Suprapubic skin (tissue), 4 donors: Measurements from ENCODE around the gene MBD6.
"Not testable (repeated sequence)": the region's sequence is repeated elsewhere in the genome, so short reads cannot be mapped to it uniquely, and the experiment has no call there.

Source experiments
- EP300 ChIP-seq: sonication (generic); formaldehyde crosslinking; IDR thresholded peaks from one replicate; pipeline ENCODE4 v1.6.1; 2017; ENCODE audit warnings: antibody characterized with exemption
- POLR2A ChIP-seq, 2 donors: fragments of 450-650 bp; IDR thresholded peaks; one replicate each; pipeline ENCODE4 v1.6.1; 2017; ENCODE audit warnings: antibody characterized with exemption in 2 of 2, mild to moderate bottlenecking in 2 of 2, moderate library complexity in 2 of 2
- POLR2AphosphoS5 ChIP-seq, 3 donors: sonication (generic); formaldehyde crosslinking; IDR thresholded peaks; one replicate each; pipeline ENCODE4 v1.6.1; 2017; ENCODE audit warnings: antibody characterized with exemption in 3 of 3
- TF ChIP-seq, protein P1 (sequence below), 2 donors: fragments of 200-600 bp in 1 of 2; fragments of 450-650 bp in 1 of 2; sonication (generic) in 1 of 2; IDR thresholded peaks; one replicate each; pipeline ENCODE4 v1.5.1; 2016 to 2019; ENCODE audit warnings: antibody characterized with exemption in 2 of 2, mild to moderate bottlenecking in 1 of 2, moderate library complexity in 1 of 2

DNA sequence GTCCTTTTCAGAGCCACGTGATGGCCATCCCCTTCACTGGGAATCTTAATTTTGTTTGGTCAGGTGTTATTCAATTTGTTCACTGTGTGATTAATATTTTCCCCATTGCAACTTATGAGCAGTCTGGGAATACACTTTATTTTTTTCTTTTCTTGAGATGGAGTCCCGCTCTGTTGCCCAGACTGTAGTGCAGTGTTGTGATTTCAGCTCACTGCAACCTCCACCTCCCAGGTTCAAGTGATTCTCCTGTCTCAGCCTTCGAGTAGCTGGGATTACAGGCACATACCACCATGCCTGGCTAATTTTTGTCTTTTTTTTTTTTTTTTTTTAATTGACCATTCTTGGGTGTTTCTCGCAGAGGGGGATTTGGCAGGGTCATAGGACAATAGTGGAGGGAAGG is 16.1 kb upstream of the MBD6 start:
- TF ChIP-seq EP300; POLR2AphosphoS5 (IDR thresholded peaks at IDR 0.05); POLR2A (IDR thresholded peaks at IDR 0.05): not testable (repeated sequence)
- TF ChIP-seq, protein P1, sequence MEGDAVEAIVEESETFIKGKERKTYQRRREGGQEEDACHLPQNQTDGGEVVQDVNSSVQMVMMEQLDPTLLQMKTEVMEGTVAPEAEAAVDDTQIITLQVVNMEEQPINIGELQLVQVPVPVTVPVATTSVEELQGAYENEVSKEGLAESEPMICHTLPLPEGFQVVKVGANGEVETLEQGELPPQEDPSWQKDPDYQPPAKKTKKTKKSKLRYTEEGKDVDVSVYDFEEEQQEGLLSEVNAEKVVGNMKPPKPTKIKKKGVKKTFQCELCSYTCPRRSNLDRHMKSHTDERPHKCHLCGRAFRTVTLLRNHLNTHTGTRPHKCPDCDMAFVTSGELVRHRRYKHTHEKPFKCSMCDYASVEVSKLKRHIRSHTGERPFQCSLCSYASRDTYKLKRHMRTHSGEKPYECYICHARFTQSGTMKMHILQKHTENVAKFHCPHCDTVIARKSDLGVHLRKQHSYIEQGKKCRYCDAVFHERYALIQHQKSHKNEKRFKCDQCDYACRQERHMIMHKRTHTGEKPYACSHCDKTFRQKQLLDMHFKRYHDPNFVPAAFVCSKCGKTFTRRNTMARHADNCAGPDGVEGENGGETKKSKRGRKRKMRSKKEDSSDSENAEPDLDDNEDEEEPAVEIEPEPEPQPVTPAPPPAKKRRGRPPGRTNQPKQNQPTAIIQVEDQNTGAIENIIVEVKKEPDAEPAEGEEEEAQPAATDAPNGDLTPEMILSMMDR (IDR thresholded peaks at IDR 0.05) = not testable (repeated sequence)
